ENCODE results near the gene EYS. TPM values are rescaled to one million over a fixed set of nuclear protein-coding genes. Genes with fewer than 3 reads are reported as not detected.

The EYS gene
- total and polyA plus RNA-seq, 9 of the 15 experiments (the other 6 are each of a cell fraction or from before 2014, with no cell fraction given) = 0.03 to 0.36 (median 0.10) TPM; not detected in 2

DNA sequence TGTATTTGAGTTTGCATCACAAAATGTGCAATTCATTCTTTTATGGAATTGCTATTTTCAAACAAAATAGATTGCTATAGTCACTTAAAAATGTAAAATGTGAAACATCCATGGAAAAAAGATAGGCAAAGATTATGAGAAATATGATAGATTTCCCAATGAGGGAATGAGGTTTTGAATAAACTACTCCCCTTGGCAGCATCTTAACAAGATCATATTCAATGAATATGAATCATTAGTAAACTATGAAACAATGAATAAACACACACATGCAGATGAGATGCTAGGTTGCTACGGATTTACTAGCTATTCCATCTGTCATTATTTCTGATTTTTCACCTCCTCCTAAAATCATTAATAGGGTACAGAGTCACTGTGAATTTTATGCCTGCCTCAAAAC is 1669.6 kb downstream of the EYS start:
- Histone ChIP-seq H3K79me2 (ENCODE audit: control insufficient read depth, insufficient read depth, low read length) (no peaks in the 10 kb centered on the region), H3K9me1 (ENCODE audit: control insufficient read depth, insufficient read depth, low read length) (no peaks in the 10 kb centered on the region), H3K27ac (ENCODE audit: extremely low read depth, low read depth, low read length) (no peak overlapping the region), H3K4me3 (no peak overlapping the region), H4K20me1 (replicated peaks; ENCODE audit: control insufficient read depth, insufficient read depth, low read length) (no peaks in the 10 kb centered on the region), H3K9ac (ENCODE audit: insufficient read depth in 1 of 2, low read depth in 2 of 2, low read length in 2 of 2) (no peak overlapping the region), H3K27me3 (ENCODE audit: control insufficient read depth in 2 of 2, insufficient read depth in 2 of 2, low read length in 2 of 2) (no peaks in the 10 kb centered on the region), H3K36me3 (ENCODE audit: control insufficient read depth, insufficient read depth, low read length) (no peaks in the 10 kb centered on the region), H3K9me3 (replicated peaks; ENCODE audit: control insufficient read depth, insufficient read depth, low read depth, low read length) (no peaks in the 10 kb centered on the region), H3K4me2 (ENCODE audit: insufficient read depth, low read length) (no peak overlapping the region), H3K4me1 (replicated peaks in 1 of 2; ENCODE audit: control insufficient read depth in 2 of 2, insufficient read depth in 2 of 2, low read length in 2 of 2) (no peaks in the 10 kb centered on the region), H2AFZ (ENCODE audit: low read depth, low read length) (no peak overlapping the region)
- CTCF ChIA-PET (ENCODE audit: low intra/inter-chr PET ratio) = no interaction called here
- ATAC-seq (no peak), FAIRE-seq (no peak), DNase-seq (ENCODE audit: extremely low read depth in 1 of 4, low spot score in 3 of 4) (no peak)
- 0% methylated on average over 1 of the region's 1 CpG for WGBS (ENCODE audit: insufficient coverage, low coverage, missing lambda C conversion rate)
- intact Hi-C loops (cut with micrococcal nuclease) = no loop called here
- TF ChIP-seq ARID2 (IDR thresholded peaks at IDR 0.05) = no peak
- TF ChIP-seq MAFK (IDR thresholded peaks at IDR 0.05; ENCODE audit: low read length) = no peak
- no peak for TF ChIP-seq DMBX1 (CRISPR knock-in tag; IDR thresholded peaks at IDR 0.05; ENCODE audit: borderline replicate concordance)
- TF ChIP-seq TRIM24 (IDR thresholded peaks at IDR 0.05) = no peak
- TF ChIP-seq SLC30A9 (CRISPR knock-in tag; IDR thresholded peaks at IDR 0.05) = no peak
- no peak for TF ChIP-seq CHD1 (IDR thresholded peaks at IDR 0.05; ENCODE audit: low read length)
- TF ChIP-seq KLF16 (IDR thresholded peaks at IDR 0.05) = no peak
- TF ChIP-seq EGR1 (conservative IDR thresholded peaks at IDR 0.05) = no peak
- TF ChIP-seq, protein P1, sequence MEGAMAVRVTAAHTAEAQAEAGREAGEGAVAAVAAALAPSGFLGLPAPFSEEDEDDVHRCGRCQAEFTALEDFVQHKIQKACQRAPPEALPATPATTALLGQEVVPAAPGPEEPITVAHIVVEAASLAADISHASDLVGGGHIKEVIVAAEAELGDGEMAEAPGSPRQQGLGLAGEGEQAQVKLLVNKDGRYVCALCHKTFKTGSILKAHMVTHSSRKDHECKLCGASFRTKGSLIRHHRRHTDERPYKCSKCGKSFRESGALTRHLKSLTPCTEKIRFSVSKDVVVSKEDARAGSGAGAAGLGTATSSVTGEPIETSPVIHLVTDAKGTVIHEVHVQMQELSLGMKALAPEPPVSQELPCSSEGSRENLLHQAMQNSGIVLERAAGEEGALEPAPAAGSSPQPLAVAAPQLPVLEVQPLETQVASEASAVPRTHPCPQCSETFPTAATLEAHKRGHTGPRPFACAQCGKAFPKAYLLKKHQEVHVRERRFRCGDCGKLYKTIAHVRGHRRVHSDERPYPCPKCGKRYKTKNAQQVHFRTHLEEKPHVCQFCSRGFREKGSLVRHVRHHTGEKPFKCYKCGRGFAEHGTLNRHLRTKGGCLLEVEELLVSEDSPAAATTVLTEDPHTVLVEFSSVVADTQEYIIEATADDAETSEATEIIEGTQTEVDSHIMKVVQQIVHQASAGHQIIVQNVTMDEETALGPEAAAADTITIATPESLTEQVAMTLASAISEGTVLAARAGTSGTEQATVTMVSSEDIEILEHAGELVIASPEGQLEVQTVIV (CRISPR knock-in tag; IDR thresholded peaks at IDR 0.05; ENCODE audit: borderline replicate concordance) = no peak
- TF ChIP-seq PTTG1 (tag; IDR thresholded peaks at IDR 0.05; ENCODE audit: low read depth) = no peak
- TF ChIP-seq, protein P2, sequence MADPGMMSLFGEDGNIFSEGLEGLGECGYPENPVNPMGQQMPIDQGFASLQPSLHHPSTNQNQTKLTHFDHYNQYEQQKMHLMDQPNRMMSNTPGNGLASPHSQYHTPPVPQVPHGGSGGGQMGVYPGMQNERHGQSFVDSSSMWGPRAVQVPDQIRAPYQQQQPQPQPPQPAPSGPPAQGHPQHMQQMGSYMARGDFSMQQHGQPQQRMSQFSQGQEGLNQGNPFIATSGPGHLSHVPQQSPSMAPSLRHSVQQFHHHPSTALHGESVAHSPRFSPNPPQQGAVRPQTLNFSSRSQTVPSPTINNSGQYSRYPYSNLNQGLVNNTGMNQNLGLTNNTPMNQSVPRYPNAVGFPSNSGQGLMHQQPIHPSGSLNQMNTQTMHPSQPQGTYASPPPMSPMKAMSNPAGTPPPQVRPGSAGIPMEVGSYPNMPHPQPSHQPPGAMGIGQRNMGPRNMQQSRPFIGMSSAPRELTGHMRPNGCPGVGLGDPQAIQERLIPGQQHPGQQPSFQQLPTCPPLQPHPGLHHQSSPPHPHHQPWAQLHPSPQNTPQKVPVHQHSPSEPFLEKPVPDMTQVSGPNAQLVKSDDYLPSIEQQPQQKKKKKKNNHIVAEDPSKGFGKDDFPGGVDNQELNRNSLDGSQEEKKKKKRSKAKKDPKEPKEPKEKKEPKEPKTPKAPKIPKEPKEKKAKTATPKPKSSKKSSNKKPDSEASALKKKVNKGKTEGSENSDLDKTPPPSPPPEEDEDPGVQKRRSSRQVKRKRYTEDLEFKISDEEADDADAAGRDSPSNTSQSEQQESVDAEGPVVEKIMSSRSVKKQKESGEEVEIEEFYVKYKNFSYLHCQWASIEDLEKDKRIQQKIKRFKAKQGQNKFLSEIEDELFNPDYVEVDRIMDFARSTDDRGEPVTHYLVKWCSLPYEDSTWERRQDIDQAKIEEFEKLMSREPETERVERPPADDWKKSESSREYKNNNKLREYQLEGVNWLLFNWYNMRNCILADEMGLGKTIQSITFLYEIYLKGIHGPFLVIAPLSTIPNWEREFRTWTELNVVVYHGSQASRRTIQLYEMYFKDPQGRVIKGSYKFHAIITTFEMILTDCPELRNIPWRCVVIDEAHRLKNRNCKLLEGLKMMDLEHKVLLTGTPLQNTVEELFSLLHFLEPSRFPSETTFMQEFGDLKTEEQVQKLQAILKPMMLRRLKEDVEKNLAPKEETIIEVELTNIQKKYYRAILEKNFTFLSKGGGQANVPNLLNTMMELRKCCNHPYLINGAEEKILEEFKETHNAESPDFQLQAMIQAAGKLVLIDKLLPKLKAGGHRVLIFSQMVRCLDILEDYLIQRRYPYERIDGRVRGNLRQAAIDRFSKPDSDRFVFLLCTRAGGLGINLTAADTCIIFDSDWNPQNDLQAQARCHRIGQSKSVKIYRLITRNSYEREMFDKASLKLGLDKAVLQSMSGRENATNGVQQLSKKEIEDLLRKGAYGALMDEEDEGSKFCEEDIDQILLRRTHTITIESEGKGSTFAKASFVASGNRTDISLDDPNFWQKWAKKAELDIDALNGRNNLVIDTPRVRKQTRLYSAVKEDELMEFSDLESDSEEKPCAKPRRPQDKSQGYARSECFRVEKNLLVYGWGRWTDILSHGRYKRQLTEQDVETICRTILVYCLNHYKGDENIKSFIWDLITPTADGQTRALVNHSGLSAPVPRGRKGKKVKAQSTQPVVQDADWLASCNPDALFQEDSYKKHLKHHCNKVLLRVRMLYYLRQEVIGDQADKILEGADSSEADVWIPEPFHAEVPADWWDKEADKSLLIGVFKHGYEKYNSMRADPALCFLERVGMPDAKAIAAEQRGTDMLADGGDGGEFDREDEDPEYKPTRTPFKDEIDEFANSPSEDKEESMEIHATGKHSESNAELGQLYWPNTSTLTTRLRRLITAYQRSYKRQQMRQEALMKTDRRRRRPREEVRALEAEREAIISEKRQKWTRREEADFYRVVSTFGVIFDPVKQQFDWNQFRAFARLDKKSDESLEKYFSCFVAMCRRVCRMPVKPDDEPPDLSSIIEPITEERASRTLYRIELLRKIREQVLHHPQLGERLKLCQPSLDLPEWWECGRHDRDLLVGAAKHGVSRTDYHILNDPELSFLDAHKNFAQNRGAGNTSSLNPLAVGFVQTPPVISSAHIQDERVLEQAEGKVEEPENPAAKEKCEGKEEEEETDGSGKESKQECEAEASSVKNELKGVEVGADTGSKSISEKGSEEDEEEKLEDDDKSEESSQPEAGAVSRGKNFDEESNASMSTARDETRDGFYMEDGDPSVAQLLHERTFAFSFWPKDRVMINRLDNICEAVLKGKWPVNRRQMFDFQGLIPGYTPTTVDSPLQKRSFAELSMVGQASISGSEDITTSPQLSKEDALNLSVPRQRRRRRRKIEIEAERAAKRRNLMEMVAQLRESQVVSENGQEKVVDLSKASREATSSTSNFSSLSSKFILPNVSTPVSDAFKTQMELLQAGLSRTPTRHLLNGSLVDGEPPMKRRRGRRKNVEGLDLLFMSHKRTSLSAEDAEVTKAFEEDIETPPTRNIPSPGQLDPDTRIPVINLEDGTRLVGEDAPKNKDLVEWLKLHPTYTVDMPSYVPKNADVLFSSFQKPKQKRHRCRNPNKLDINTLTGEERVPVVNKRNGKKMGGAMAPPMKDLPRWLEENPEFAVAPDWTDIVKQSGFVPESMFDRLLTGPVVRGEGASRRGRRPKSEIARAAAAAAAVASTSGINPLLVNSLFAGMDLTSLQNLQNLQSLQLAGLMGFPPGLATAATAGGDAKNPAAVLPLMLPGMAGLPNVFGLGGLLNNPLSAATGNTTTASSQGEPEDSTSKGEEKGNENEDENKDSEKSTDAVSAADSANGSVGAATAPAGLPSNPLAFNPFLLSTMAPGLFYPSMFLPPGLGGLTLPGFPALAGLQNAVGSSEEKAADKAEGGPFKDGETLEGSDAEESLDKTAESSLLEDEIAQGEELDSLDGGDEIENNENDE (IDR thresholded peaks at IDR 0.05; ENCODE audit: low read depth, low read length) = no peak
- POLR2A ChIA-PET = no interaction called here
- in situ Hi-C loops (cut with MboI) = no loop called here
- no TSS peak for BruUV-seq (replicated peaks)
